Esophagus muscularis mucosa (tissue), 3 donors: Measurements from ENCODE around the gene TNNT1.

ENCODE experiments used
- CTCF ChIP-seq, 3 experiments: fragments of 200-600 bp in 2 of 3; fragments of 450-650 bp in 1 of 3; sonication (generic) in 2 of 3; IDR thresholded peaks; one replicate each; pipeline ENCODE4 v1.5.1; 2017 to 2019; ENCODE audit warnings: antibody characterized with exemption in 3 of 3, mild to moderate bottlenecking in 2 of 3, moderate library complexity in 1 of 3
- POLR2A ChIP-seq: fragments of 450-650 bp; IDR thresholded peaks from one replicate; pipeline ENCODE4 v1.6.1; 2017; ENCODE audit warnings: antibody characterized with exemption, moderate library complexity, mild to moderate bottlenecking, low read depth

GRCh38 chr19:55136399-55137102, 12.5 kb downstream of the TNNT1 start:
- TF ChIP-seq POLR2A = no peak
- no peak for TF ChIP-seq CTCF (IDR thresholded peaks at IDR 0.05)
